WTC11 (cell line): Measurements from ENCODE around the gene ARHGAP26. TPM values are rescaled to one million over a fixed set of nuclear protein-coding genes. Genes with fewer than 3 reads are reported as not detected.

Experiments
- ATAC-seq: fragments of 200-7000 bp; cut with Tn5 transposase; 2 replicates; pipeline ENCODE4 v1.10.0; 2021; ENCODE audit warnings: mild to moderate bottlenecking, moderate library complexity
- CTCF ChIA-PET: fragments of 300-600 bp; sonication (Branson Sonifier 250); formaldehyde crosslinking; loops from one replicate; lab custom pipeline; 2021; ENCODE audit warnings: antibody characterized with exemption; lab: Charles Lee
- POLR2A ChIA-PET: fragments of 350-600 bp; sonication (Branson Sonifier 250); formaldehyde crosslinking; loops from one replicate; lab custom pipeline; 2021; ENCODE audit warnings: antibody characterized with exemption; lab: Charles Lee
- DNase-seq: peaks from one replicate; pipeline ENCODE4 v3.0.0; 2021; ENCODE audit warnings: low spot score
- H3K27ac Mint-ChIP-seq: 2 replicates; pipeline ENCODE4 v1.8.0; 2021; ENCODE audit warnings: mixed read lengths
- H3K27me3 Mint-ChIP-seq: 2 replicates; pipeline ENCODE4 v1.8.0; 2021; ENCODE audit warnings: low read depth, mild to moderate bottlenecking, moderate library complexity, mixed read lengths
- H3K36me3 Mint-ChIP-seq: 2 replicates; pipeline ENCODE4 v1.8.0; 2021; ENCODE audit warnings: mixed read lengths
- H3K4me1 Mint-ChIP-seq: 2 replicates; pipeline ENCODE4 v1.8.0; 2022; ENCODE audit warnings: mixed read lengths
- H3K4me3 Mint-ChIP-seq: 2 replicates; pipeline ENCODE4 v1.8.0; 2021; ENCODE audit warnings: mild to moderate bottlenecking, moderate library complexity, mixed read lengths
- H3K9me3 Mint-ChIP-seq: 2 replicates; pipeline ENCODE4 v1.8.0; 2021; ENCODE audit warnings: mixed read lengths
- AFF4 ChIP-seq: sonication (generic); formaldehyde crosslinking; IDR thresholded peaks from 2 replicates; pipeline ENCODE4 v1.8.1; 2023; ENCODE audit warnings: mild to moderate bottlenecking, missing genetic modification reagents, borderline replicate concordance
- ATF2 ChIP-seq: sonication (generic); formaldehyde crosslinking; IDR thresholded peaks from 2 replicates; pipeline ENCODE4 v1.8.1; 2022; ENCODE audit warnings: low read depth, missing genetic modification reagents, borderline replicate concordance
- ATF6 ChIP-seq: sonication (generic); formaldehyde crosslinking; IDR thresholded peaks from 2 replicates; pipeline ENCODE4 v1.8.1; 2023; ENCODE audit warnings: mild to moderate bottlenecking, missing genetic modification reagents
- EMX1 ChIP-seq: fragments of 250-450 bp; sonication (Bioruptor Pico); IDR thresholded peaks from 2 replicates; pipeline ENCODE4 v1.8.0; 2021; ENCODE audit warnings: mild to moderate bottlenecking
- GABPB1 ChIP-seq: sonication (generic); formaldehyde crosslinking; IDR thresholded peaks from 2 replicates; pipeline ENCODE4 v1.8.1; 2023; ENCODE audit warnings: mild to moderate bottlenecking, missing genetic modification reagents
- GRHL2 ChIP-seq: fragments of 250-450 bp; sonication (Bioruptor Pico); IDR thresholded peaks from 2 replicates; pipeline ENCODE4 v1.8.0; 2022; ENCODE audit warnings: mild to moderate bottlenecking, moderate library complexity; ENCODE audit not compliant: insufficient replicate concordance, severe bottlenecking
- HMGXB4 ChIP-seq: sonication (generic); formaldehyde crosslinking; IDR thresholded peaks from 2 replicates; pipeline ENCODE4 v1.8.1; 2023; ENCODE audit warnings: mild to moderate bottlenecking, moderate library complexity, missing genetic modification reagents
- IRF2 ChIP-seq: sonication (generic); formaldehyde crosslinking; IDR thresholded peaks from 2 replicates; pipeline ENCODE4 v1.8.0; 2022; ENCODE audit warnings: low read depth, missing genetic modification reagents, borderline replicate concordance
- MAX ChIP-seq: sonication (generic); formaldehyde crosslinking; IDR thresholded peaks from 2 replicates; pipeline ENCODE4 v1.8.0; 2022; ENCODE audit warnings: mild to moderate bottlenecking, missing genetic modification reagents
- NFE2L1 ChIP-seq: sonication (generic); formaldehyde crosslinking; IDR thresholded peaks from 2 replicates; pipeline ENCODE4 v1.8.1; 2023; ENCODE audit warnings: missing genetic modification reagents
- SMAD3 ChIP-seq: sonication (generic); formaldehyde crosslinking; IDR thresholded peaks from 2 replicates; pipeline ENCODE4 v1.8.0; 2022; ENCODE audit warnings: missing genetic modification reagents, mild to moderate bottlenecking, borderline replicate concordance
- SMAD4 ChIP-seq: sonication (generic); formaldehyde crosslinking; IDR thresholded peaks from 2 replicates; pipeline ENCODE4 v1.8.0; 2022; ENCODE audit warnings: mild to moderate bottlenecking, missing genetic modification reagents
- SOX15 ChIP-seq: fragments of 250-450 bp; sonication (Bioruptor Pico); IDR thresholded peaks from 2 replicates; pipeline ENCODE4 v1.9.0; 2021; ENCODE audit warnings: mild to moderate bottlenecking
- TCF7 ChIP-seq: sonication (generic); formaldehyde crosslinking; IDR thresholded peaks from 2 replicates; pipeline ENCODE4 v1.8.0; 2022; ENCODE audit warnings: mild to moderate bottlenecking, low read depth, missing genetic modification reagents, moderate library complexity
- TEAD4 ChIP-seq: sonication (generic); formaldehyde crosslinking; IDR thresholded peaks from 2 replicates; pipeline ENCODE4 v1.8.0; 2022; ENCODE audit warnings: mild to moderate bottlenecking, missing genetic modification reagents
- ZBTB43 ChIP-seq: sonication (generic); formaldehyde crosslinking; IDR thresholded peaks from 2 replicates; pipeline ENCODE4 v1.8.1; 2023; ENCODE audit warnings: mild to moderate bottlenecking, missing genetic modification reagents
- ZNF138 ChIP-seq: sonication (generic); formaldehyde crosslinking; conservative IDR thresholded peaks from 2 replicates; pipeline ENCODE4 v1.8.1; 2022; ENCODE audit warnings: mild to moderate bottlenecking, moderate library complexity, missing genetic modification reagents
- ZNF219 ChIP-seq: sonication (generic); formaldehyde crosslinking; IDR thresholded peaks from 2 replicates; pipeline ENCODE4 v1.8.0; 2023; ENCODE audit warnings: missing genetic modification reagents, mild to moderate bottlenecking, borderline replicate concordance
- ZNF396 ChIP-seq: fragments of 250-450 bp; sonication (Bioruptor Pico); IDR thresholded peaks from 2 replicates; pipeline ENCODE4 v1.8.0; 2021; ENCODE audit warnings: mild to moderate bottlenecking, moderate library complexity, borderline replicate concordance
- ZNF425 ChIP-seq: fragments of 250-450 bp; sonication (Bioruptor Pico); conservative IDR thresholded peaks from 2 replicates; pipeline ENCODE4 v1.9.0; 2021; ENCODE audit warnings: mild to moderate bottlenecking
- total RNA-seq: library from RNA; stranded (reverse); gene quantifications from 3 replicates; pipeline ENCODE4 v1.2.3, GENCODE V29; 2021

The ARHGAP26 gene
- total RNA-seq, 1 experiment from 2014 or later: 22.3 TPM

- POLR2A ChIA-PET: interaction anchor here (0.7 kb wide), 1 partner anchor 10 kb away, joined by 3 read pairs; no protein-coding TSS in a partner anchor
- H3K27ac Mint-ChIP-seq: no peak overlapping the region
- no peak for DNase-seq
These were observed 479.7 kb downstream of the ARHGAP26 start for GRCh38 chr5:143249851-143250250.

More at GRCh38 chr5:143249851-143250250, 479.7 kb downstream of the ARHGAP26 start:
- ATAC-seq: no peak
- H3K9me3 Mint-ChIP-seq: peaks cover 20% of the 10 kb centered on the region
- H3K4me1 Mint-ChIP-seq: 0 out of 2 replicates have a peak, but pooled peaks cover 3% of the 10 kb centered on the region
- TF ChIP-seq GRHL2 (CRISPR knock-in tag) (no peak), HMGXB4 (CRISPR knock-in tag) (no peak), MAX (CRISPR knock-in tag) (no peak), ZNF425 (CRISPR knock-in tag) (no peak), GABPB1 (CRISPR knock-in tag) (no peak), AFF4 (CRISPR knock-in tag) (no peak), ATF6 (CRISPR knock-in tag) (no peak), TCF7 (no peak), IRF2 (CRISPR knock-in tag) (no peak), ZNF219 (no peak), ZNF396 (CRISPR knock-in tag) (no peak), EMX1 (CRISPR knock-in tag) (no peak), SMAD4 (no peak), SMAD3 (CRISPR knock-in tag) (no peak), NFE2L1 (no peak), ZNF138 (CRISPR knock-in tag) (no peak), ZBTB43 (no peak), ATF2 (CRISPR knock-in tag) (no peak), SOX15 (CRISPR knock-in tag) (no peak), TEAD4 (CRISPR knock-in tag) (no peak)
- TF ChIP-seq, all 79 proteins: peak for 0
- H3K27me3 Mint-ChIP-seq: no peaks in the 10 kb centered on the region; the same call in 1 of the 2 replicates
- no peaks in the 10 kb centered on the region for H3K36me3 Mint-ChIP-seq
- CTCF ChIA-PET: no interaction called here
- H3K4me3 Mint-ChIP-seq: no peak overlapping the region
